Measurements from ENCODE around the gene TTBK1.

The TTBK1 gene

GRCh38 chr6:43331891-43332290, 88.6 kb downstream of the TTBK1 start:
- peak in 1 of 2 experiments; percentile 26 for DNase-seq (ENCODE audit: low read depth in 1 of 2, low spot score in 1 of 2)
- Histone ChIP-seq H3K4me3 (replicated peaks; ENCODE audit: insufficient read depth, low read length) (no peak overlapping the region), H3K27me3 (ENCODE audit: insufficient read depth, poor library complexity, severe bottlenecking) (no peaks in the 10 kb centered on the region), H3K27ac (replicated peaks) (no peak overlapping the region)
- TF ChIP-seq GABPA (IDR thresholded peaks at IDR 0.05; ENCODE audit: low read depth) (no peak), POLR2AphosphoS5 (IDR thresholded peaks at IDR 0.05; ENCODE audit: low read depth) (no peak), SPI1 (IDR thresholded peaks at IDR 0.05; ENCODE audit: borderline replicate concordance, low read depth) (peak; percentile 90), CTCF (IDR thresholded peaks at IDR 0.05; ENCODE audit: insufficient read depth, low read length) (no peak)

GRCh38 chr6:43334466-43335095, 91.3 kb downstream of the TTBK1 start:
- TF ChIP-seq GABPA (IDR thresholded peaks at IDR 0.05; ENCODE audit: low read depth) = no peak
- TF ChIP-seq SPI1 (IDR thresholded peaks at IDR 0.05; ENCODE audit: borderline replicate concordance, low read depth) = 0 out of 2 replicates have a peak, but pooled peaks have one; percentile 8
- TF ChIP-seq CTCF (IDR thresholded peaks at IDR 0.05; ENCODE audit: insufficient read depth, low read length) = peak; percentile 13
- no peak overlapping the region for H3K27ac ChIP-seq (replicated peaks)
- H3K27me3 ChIP-seq (ENCODE audit: insufficient read depth, poor library complexity, severe bottlenecking) = no peaks in the 10 kb centered on the region
- H3K4me3 ChIP-seq (replicated peaks; ENCODE audit: insufficient read depth, low read length) = no peak overlapping the region
- peak in 1 of 2 experiments; percentile 27 for DNase-seq (ENCODE audit: low read depth in 1 of 2, low spot score in 1 of 2)

GRCh38 chr6:43335469-43335868, 92.2 kb downstream of the TTBK1 start:
- H3K27ac ChIP-seq (replicated peaks) = no peak overlapping the region
- TF ChIP-seq SPI1 (IDR thresholded peaks at IDR 0.05; ENCODE audit: borderline replicate concordance, low read depth) = no peak
- no peak for TF ChIP-seq POLR2AphosphoS5 (IDR thresholded peaks at IDR 0.05; ENCODE audit: low read depth)
- TF ChIP-seq REST (IDR thresholded peaks at IDR 0.05; ENCODE audit: insufficient replicate concordance, low read depth) = no peak
- TF ChIP-seq CTCF (IDR thresholded peaks at IDR 0.05; ENCODE audit: insufficient read depth, low read length) = no peak
- no peak for TF ChIP-seq GABPA (IDR thresholded peaks at IDR 0.05; ENCODE audit: low read depth)
- H3K27me3 ChIP-seq (ENCODE audit: insufficient read depth, poor library complexity, severe bottlenecking) = no peaks in the 10 kb centered on the region
- H3K4me3 ChIP-seq (replicated peaks; ENCODE audit: insufficient read depth, low read length) = no peak overlapping the region
- no peak for DNase-seq (ENCODE audit: low read depth in 1 of 2, low spot score in 1 of 2)

GRCh38 chr6:43336382-43336781, 93.1 kb downstream of the TTBK1 start:
- no peak overlapping the region for H3K4me3 ChIP-seq (replicated peaks; ENCODE audit: insufficient read depth, low read length)
- H3K27me3 ChIP-seq (ENCODE audit: insufficient read depth, poor library complexity, severe bottlenecking) = no peaks in the 10 kb centered on the region
- no peak overlapping the region for H3K27ac ChIP-seq (replicated peaks)
- no peak for TF ChIP-seq GABPA (IDR thresholded peaks at IDR 0.05; ENCODE audit: low read depth)
- no peak for TF ChIP-seq POLR2AphosphoS5 (IDR thresholded peaks at IDR 0.05; ENCODE audit: low read depth)
- TF ChIP-seq SPI1 (IDR thresholded peaks at IDR 0.05; ENCODE audit: borderline replicate concordance, low read depth) = no peak
- no peak for TF ChIP-seq REST (IDR thresholded peaks at IDR 0.05; ENCODE audit: insufficient replicate concordance, low read depth)
- no peak for TF ChIP-seq CTCF (IDR thresholded peaks at IDR 0.05; ENCODE audit: insufficient read depth, low read length)
- DNase-seq (ENCODE audit: low read depth in 1 of 2, low spot score in 1 of 2) = no peak
